GM21576 (cell line): ENCODE measurements around the gene NR1I3.
"Not testable (repeated sequence)": the region's sequence is repeated elsewhere in the genome, so short reads cannot be mapped to it uniquely, and the experiment has no call there.

ENCODE experiments used
- ATAC-seq: cut with Tn5 transposase; IDR thresholded peaks from one replicate; pipeline ENCODE4 v1.9.1; 2021; ENCODE audit warnings: mild to moderate bottlenecking, moderate library complexity; ENCODE audit not compliant: unreplicated experiment

The NR1I3 gene

DNA sequence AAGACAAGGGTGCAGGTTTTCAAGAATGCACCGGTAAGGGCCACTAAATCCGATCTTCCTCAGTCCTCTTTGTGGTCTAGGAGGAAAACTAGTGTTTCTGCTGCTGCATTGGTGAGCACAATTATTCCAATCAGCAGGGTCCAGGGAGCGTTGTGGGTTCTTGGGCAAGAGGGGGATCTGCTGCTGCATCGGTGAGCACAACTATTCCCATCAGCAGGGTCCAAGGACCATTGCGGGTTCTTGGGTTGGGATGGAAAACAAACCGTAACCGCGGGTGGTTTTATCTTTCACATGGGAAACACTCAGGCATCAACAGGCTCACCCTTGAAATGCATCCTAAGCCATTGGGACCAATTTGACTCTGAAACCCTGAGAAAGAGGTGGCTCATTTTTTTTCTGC, 13.6 kb upstream of the NR1I3 start:
- ATAC-seq, result no peak

DNA sequence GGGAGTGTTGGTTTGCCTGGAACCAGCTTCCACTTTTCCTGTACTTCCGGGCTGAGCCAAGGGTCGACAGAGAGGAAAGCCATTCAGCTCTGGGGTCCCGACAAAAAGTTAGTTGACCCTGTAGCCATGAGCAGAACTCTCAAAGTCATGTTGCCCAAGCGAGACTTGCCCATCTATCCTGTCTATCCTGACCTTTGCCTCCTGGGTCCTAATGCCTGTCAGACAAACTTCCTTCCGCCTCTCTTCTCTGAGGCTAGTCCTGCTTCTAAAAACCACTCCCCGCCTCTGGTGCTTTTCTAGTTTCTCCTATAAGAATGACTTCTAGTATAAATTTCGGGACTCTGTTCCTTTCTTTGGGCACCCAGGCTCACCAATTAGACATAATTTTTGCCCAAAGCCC, 12.8 kb upstream of the NR1I3 start:
- no peak for ATAC-seq

DNA sequence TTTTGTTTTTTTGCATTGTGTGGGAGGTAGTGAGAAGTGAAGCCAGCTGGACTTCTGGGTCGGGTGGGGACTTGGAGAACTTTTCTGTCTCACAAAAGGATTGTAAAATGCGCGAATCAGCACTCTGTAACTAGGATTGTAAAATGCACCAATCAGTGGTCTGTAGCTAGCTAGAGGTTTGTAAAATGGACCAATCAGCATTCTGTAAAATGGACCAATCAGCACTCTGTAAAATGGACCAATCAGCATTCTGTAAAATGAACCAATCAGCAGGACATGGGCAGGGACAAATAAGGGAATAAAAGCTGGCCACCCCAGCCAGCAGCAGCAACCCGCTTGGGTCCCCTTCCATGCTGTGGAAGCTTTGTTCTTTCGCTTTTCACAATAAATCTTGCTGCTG, 12.1 kb upstream of the NR1I3 start:
- ATAC-seq, result not testable (repeated sequence)

DNA sequence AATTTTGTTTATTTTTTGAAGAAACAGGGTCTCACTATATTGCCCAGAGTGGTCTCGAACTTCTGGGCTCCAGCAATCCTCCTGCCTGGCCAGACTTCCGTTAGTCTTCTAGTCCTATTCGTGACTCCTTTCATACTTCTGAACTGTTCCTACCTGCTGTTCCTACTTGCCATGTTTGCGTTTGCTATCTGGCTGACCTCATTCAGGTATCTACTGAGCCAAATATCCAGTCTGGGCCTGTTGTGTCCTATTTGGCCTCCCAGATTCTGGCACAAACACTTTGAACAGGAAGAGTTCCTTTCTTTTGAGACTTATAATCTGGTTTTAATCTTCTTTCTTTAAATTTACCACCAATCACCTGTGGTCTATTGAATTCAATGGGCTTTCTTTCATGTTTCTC, 6.9 kb upstream of the NR1I3 start:
- no peak for ATAC-seq

DNA sequence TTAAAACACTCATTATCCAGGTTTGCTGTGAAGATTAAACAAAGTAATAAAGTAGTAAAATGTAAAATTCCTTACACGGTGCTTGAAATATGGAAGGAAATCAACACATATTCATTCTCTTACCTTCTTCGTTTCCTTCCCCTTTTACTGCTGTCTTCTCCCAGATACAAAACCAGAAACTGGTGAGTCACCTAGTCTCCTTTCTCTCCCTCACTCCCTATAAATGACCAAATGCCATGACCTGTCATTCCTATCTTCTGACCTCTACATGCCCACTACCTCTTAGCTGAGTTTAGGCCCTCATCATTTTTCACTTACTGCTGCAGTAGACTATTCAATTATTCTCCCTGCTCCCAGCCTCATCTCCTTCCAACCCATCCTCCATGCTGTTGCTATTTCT, 4.3 kb upstream of the NR1I3 start:
- no peak for ATAC-seq

DNA sequence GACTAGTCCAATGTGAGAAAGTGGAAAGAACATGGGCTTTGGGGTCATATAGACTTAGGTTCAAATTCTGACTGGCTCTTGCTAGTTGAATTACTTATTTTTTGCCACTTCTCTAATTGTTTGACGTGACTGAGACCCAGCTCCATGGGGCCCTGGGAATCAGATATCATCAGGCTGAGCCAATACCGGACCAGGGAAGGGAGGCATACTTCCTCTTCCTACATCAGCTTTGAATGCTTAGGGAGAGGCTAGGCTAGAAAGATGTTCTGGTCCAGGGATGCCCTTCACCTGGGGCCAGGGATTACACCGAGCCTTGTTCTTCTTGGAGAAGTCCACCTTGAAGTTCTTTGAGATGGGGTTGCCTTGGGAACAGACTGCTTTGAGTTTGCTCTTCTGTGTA, 3.7 kb upstream of the NR1I3 start:
- ATAC-seq, result no peak

DNA sequence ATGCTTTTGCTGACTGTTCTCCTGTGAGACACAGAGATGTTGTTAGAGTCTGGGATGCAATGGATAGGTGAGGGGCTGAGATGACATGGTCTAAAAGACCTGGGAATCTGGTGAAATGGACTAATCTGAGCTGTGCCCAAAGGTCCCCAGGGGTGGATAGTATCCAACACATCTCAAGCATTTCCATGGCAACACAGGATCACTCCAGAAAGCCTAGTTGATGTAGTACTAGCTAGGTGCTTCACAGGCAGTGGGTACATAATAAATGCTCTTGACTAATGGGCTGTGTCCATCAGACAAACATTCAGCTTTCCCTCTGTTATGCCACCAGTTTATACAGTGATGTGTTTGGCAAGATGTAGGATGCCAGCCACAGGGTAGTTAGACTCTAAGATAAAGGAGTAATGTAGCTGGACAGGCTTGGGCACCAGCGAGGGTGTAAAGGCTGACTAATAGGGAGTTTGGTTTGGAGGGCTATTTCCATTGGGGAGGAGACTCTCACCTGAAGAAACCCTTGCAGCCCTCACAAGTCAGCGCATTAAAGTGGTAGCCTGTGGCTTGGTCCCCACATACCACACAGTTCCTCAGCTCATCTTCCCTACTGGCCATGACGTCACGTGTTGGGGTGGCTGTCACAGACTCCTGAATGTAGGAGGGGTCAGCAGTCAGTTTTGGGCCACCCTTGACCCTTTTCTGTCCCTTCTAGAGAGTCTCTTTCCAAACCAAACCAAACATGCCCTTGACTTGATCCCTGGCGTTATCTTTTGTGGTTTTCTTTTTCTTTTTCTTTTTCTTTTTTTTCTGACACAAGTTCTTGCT, 1.8 kb downstream of the NR1I3 start:
- ATAC-seq, result no peak

DNA sequence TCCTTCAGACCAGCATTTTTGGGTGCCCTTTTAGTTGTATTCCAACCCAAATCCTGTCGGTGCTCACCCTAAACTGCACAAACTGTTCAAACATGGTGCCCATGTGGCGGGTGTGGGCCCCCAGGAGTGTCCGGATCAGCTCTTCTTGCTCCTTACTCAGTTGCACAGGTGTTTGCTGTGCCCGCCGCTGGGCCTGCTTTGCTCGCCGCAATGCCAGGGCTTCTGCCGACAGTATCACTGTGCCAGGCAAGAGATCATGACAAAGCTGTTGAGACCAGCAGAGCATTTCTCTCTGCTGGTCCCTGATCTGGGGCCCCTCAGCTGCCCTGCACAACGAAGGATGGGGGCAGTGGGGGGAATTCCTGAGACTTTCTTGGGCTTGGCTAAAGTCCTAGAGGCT, 4.9 kb downstream of the NR1I3 start:
- ATAC-seq, result no peak

DNA sequence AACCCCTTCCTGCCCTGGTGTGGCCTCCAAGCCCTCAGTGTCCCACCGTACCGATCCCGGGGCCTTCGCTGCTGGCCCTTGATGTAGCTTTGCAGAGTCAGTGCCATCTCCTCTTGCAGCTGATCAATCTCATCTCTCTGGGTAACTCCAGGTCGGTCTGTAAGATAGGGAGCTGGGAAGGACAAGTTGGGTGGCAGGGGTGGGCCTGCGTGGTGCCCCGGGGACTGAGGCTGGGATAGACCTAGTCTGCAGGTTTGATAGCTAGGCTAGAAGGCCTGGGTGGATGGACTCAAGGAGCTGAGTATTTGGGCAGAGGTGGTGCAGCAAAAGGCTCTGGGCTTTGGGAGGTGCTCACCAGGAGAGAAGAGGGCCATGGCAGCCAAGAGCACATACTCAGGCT, 7.2 kb downstream of the NR1I3 start:
- no peak for ATAC-seq

DNA sequence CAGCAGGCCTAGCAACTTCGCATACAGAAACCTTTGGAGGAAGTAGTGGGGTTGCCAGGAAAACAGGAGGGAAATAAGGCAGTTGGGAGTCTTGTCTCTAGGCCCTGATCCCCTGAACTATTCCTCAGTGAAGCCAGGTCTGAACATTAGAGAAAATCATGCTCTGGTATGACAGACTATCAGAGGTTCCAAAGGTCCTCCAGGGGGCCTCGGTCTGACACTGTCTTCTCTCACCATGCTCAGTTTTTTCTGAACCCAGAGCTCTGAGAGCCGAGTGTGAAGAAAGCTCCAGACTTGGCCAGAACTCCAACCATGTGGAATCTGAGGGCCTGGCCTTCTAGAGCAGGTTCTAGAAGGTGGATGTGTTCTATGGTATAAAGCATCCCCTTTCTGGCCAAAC, 8.1 kb downstream of the NR1I3 start:
- ATAC-seq, result no peak

DNA sequence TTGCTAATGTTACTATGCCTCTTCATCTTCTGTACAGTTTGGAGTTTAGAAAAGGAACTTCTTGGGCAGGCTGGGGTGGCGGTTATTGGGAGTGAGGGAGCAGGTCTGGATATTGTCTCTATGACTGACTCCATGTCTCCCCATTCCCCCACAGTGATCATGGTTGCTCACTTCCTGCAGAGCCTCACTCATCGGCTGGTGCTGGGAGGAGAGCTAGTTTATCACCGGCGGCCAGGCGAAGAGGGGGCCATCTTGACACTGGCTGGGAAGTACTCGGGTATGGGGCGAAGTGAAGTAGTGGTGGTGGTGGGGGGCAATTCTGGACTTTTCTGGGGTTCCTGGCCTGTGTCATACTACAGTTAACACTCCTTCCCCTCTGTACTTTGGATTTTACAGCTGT, 10.0 kb downstream of the NR1I3 start:
- ATAC-seq, result no peak

DNA sequence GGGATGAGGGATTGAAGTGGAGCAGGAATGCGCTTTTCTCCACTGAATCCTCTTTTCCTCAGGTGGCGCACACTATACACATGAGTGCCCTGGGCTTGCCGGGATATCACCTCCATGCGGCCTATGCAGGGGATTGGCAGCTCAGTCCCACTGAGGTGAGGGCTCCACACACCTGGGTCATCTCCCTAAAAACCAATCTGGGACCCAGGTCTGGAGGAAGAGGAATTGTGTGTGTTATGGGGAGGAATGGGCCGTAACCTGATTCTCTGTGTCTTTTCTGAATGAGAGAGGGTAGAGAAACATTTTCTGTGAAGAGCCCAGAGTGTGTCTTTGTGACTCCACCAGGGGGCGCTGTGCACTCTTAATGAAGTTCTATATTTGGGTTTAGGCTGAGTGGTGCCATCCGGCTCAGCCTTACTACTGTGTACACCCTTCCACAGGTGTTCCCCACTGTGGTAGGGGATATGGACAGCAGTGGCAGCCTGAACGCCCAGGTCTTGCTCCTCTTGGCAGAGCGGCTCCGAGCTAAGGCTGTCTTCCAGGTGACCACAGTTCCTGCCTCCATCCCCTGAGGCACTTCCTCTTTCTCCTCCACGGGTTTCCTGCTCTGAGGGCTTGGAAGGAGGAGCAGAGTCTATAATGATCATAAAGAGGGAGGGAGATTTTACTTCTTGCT, 10.7 kb downstream of the NR1I3 start:
- peak; percentile 30 for ATAC-seq

DNA sequence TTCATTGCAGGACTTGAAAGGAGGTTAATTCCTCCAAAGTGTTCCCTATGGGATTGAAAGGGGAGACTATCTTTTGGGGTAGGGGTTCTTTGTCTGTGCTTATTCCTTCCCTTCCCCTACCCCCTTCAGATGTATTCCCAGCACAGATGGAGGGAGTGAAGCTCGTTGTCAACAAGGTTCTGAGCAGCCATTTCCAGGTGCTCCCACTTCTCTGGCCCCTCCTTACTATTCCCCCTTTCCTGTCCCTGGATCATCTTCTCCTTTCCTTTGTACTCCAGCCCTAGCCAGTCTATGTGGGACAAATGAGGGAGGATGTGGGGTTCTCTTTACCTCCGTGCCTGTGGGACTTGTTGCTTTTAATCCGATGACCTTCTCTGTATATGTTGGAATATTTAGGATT, 11.2 kb downstream of the NR1I3 start:
- no peak for ATAC-seq

DNA sequence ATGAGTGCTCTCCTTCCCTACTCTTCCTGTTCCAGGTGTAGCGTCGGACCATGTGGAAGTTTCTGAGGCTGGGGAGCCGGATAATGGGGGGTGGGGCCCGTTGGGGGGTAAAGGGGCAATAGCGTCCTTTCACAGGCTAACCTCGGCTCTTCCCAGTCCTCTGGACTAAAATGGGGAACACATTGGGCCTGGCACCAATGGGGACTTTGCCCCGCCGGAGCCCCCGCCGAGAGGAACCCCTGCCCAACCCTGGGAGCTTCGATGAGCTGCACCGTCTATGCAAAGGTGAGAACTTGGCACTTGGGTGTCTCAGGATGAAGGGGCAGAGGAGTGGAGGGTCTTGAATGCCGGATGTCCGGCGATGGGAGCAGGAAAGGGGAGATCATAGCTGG, 11.7 kb downstream of the NR1I3 start:
- ATAC-seq, result no peak

DNA sequence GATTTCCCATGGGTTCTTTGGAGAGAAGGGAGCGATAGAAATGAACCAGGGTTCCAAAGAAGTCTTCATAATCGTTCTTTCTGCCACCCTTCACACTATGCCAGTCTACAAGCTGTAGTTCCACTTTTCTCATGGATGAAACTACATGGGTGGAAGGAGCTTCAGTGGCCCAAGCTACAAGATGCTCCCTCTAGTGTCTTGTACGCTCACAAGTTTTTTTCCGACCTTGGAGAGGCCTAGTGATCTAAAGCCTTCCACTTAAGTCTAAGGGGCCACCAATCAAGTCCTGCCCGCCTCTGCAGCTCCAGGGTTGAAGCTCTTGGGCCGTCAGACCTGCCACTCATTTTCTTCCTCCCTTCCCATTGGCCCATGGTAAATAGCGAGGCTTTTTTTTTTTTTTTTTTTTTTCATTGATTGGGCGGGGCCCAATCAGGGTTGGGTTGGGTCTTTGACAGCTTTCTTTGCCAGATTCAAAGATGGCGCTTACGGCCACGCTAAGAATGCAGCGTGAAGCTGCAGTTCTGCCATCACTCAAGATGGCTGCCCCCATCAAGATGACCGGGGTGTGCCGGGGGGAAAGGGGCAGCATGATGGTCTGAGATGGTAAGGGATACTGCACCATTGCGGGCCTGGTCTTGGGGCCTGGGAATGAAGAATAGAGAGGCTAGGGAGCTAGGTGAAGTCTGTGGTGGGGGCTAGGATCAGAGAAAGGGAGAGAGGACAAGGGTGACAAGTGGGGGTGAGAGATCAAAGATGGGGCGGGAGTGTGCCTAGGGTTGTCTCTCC, 12.3 kb downstream of the NR1I3 start, which contains the start of gene TOMM40L:
Gene TOMM40L (plus strand): TSS at position 527 of the 786 bp plus-strand sequence. CDS start 430 bp downstream, outside the sequence.
- ATAC-seq, result peak; percentile 95

DNA sequence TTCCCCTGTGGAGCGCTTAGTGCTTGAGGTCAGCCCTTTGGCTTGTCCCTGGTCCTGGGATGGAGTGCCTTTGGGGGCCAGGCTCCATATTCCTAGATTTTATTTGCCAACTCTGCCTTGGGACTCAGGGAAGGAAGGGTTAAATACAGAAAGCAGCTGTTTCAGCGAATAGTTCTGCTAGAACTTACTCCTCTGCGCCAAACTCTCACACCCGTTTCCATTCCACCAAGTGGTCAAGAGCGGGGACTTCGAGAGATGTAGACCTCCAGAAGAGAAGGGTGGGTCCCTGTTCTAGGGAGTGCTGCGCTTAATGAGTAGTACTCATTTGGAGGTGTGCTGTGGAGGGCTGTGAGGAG, 12.8 kb downstream of the NR1I3 start:
- no peak for ATAC-seq

DNA sequence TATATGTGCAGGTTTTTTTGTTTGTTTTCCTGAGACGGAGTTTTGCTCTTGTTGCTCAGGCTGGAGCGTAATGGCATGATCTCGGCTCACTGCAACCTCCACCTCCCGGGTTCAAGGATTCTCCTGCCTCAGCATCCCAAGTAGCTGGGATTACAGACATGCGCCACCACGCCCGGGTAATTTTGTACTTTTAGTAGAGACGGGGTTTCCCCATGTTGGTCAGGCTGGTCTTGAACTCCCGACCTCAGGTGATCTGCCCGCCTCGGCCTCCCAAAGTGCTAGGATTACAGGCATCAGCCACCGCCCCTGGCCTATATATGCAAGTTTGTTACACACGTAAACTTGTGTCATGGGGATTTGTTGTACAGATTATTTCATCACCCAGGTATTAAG, 13.3 kb downstream of the NR1I3 start:
- ATAC-seq, result not testable (repeated sequence)

DNA sequence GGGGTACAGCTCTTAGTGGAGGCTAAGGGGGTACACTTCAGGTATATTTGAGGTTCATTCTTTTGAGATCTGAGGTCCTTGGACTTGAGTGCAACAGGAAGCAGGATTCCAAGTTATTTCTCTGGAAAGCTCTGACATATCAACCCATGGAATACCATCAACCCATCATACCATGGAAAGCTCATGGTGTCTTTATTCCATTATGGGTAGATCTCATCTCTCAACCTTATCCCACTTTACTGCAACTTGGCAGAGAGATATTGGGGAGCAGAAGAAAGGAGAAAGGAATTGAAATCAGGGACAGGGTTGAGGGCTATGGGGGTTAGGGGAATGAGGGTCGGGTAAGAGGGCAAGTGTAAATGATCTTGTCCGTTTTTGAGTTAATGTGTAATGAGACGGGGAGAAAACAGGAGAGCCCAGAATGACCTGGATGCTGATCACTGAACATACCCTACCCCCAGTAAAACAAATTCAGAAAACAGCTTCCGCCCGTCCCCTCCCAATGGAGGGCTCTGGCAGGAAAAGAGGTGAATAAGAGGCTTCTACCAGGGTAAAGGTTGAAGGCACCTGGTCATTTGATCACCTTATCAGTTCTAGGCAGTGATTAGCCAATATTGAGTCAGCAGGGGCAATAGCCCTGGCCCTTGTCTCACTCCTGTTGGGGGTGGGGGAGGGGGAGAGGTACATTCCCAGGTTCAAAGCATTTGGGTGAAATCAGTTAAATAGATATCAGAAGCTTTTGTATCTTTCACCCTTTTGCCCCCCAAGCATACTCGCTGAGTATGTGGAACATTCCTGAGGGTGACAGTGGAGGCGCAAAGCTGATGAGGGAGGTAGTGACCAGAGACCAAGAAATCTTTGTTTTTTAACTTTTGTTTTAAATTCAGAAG, 14.0 kb downstream of the NR1I3 start:
- no peak for ATAC-seq

DNA sequence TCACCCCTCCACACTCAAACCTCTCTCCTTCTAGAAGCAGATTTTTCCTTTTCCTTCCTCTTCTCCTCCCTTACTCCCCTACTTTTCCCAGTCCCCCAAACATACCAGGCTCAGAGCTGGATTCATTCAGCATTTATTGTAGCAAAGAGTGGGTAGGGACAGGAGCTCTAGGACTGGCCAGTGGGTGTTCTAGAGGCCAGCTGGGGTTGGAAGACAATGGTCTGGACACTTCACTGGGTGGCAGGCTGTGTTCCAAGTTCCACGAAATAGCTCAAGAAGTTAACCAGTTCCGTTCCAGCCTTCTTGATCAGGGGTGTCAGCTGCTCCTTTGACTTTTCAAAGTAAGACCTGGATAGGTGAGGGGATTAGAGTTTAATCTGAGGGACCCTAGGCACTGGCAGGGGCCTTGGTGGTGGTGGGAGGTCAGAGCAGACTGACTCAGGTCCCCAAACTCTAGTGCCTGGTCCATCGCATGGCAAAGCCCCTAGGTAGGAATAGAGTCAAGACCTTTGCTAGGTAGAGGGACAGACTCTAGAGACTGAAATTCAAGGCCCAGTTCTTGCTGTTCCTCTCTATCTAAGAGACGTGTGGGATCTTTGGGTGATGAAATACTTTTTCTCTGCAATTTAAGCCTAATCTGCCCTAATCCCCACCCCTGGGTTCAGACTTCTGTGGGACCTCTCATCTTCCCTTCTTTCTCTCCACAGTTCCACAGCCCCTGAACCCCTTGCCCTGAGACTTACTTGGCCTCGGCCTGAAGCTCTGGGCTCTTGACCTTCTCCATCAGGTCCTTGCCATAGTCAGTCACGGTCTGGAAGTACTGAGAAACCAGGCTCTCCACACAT, 15.6 kb downstream of the NR1I3 start:
- ATAC-seq, result no peak

DNA sequence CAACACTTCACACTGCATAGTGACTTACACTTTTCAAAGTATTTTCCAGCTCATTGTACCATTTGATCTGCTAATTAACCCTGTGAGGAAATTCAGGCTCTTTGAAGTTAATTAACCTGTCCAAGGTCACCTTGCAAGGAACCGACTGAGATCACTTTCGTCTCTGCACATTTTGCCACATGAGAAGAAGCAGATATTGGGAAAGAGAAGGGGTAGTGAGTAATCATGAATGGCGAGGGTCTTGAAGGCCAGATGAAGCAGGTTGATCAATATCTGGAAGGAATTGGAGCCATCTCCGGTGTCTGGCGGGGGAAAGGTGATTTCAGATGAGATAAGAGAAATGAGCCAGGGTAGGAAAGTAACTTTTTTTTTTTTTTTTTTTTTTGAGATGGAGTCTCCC, 18.0 kb downstream of the NR1I3 start:
- no peak for ATAC-seq
